ENCODE data around the gene RBBP5. TPM values are rescaled to one million over a fixed set of nuclear protein-coding genes. Genes with fewer than 3 reads are reported as not detected.

Gene RBBP5
- total RNA-seq, 1 donor from 2014 or later, result 11.4 TPM

DNA sequence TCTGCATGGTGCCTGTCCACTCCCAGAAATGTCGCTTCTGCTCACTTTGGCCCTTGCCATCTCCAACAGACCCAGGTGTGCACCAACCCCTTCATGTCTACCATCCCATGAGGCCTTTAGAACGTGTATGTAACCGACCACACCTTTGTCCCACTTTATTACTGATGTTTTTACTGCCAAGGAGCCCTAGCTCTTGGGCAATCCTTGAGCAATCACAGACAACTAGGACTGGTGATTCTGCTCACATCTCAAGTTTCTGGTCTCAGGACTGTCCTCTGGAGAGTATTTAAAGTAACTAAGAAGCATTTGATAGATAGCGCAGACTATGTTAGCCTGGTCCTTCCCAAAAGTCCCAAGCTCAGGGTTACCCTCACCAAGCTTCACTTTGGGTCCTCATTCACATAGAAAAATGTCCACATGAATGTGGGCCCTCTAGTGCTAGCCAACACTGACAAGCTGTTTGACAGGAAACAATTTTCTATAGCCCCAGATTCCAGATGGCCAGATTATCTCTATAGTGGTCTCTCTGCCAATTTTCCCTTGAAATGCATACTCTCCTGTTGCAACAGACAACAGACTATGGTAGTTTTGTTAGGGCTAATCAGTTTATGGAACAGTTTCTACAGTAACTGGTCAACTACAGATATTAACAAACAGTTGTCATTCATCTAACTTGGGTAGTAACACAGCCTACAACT lies 30.6 kb downstream of the RBBP5 start:
- H3K4me3 Mint-ChIP-seq (ENCODE audit: unreplicated experiment), result no peak overlapping the region
- TF ChIP-seq, protein P1, sequence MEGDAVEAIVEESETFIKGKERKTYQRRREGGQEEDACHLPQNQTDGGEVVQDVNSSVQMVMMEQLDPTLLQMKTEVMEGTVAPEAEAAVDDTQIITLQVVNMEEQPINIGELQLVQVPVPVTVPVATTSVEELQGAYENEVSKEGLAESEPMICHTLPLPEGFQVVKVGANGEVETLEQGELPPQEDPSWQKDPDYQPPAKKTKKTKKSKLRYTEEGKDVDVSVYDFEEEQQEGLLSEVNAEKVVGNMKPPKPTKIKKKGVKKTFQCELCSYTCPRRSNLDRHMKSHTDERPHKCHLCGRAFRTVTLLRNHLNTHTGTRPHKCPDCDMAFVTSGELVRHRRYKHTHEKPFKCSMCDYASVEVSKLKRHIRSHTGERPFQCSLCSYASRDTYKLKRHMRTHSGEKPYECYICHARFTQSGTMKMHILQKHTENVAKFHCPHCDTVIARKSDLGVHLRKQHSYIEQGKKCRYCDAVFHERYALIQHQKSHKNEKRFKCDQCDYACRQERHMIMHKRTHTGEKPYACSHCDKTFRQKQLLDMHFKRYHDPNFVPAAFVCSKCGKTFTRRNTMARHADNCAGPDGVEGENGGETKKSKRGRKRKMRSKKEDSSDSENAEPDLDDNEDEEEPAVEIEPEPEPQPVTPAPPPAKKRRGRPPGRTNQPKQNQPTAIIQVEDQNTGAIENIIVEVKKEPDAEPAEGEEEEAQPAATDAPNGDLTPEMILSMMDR (IDR thresholded peaks at IDR 0.05; ENCODE audit: unreplicated experiment), result no peak

DNA sequence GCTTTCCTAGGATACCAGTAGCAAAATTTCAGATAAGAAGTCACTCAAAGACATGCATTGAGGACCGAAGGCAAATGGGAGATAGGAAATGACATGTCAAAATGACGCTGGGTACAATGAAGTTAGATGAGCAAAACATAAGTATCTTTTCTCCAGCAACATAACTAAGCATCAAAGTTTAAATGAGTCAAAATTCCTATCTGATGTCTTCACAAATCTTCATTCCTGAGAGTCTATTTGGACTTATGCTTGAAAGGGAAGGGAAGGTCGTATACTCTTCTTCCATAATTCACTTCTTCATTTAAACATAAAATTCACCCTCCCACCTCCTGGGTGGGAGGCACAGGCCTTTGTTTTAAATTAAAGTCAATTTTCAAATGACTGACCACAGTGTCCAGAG lies 33.4 kb downstream of the RBBP5 start:
- Mint-ChIP-seq H3K27ac (ENCODE audit: unreplicated experiment) (no peak overlapping the region), H3K4me3 (ENCODE audit: unreplicated experiment) (no peak overlapping the region), H3K27me3 (ENCODE audit: unreplicated experiment) (peaks cover 3% of the 10 kb centered on the region), H3K9me3 (ENCODE audit: unreplicated experiment) (no peaks in the 10 kb centered on the region), H3K36me3 (ENCODE audit: low read depth, unreplicated experiment) (peaks cover 8% of the 10 kb centered on the region), H3K4me1 (ENCODE audit: unreplicated experiment) (peaks cover 3% of the 10 kb centered on the region)
- TF ChIP-seq, protein P1 (IDR thresholded peaks at IDR 0.05; ENCODE audit: unreplicated experiment), result no peak
- no peak for DNase-seq (ENCODE audit: low spot score)

More for the DNA sequence above, 30.6 kb downstream of the RBBP5 start:
- Mint-ChIP-seq H3K9me3 (ENCODE audit: unreplicated experiment) (no peaks in the 10 kb centered on the region), H3K27me3 (ENCODE audit: unreplicated experiment) (peaks cover 3% of the 10 kb centered on the region), H3K27ac (ENCODE audit: unreplicated experiment) (no peak overlapping the region), H3K36me3 (ENCODE audit: low read depth, unreplicated experiment) (peaks cover 8% of the 10 kb centered on the region), H3K4me1 (ENCODE audit: unreplicated experiment) (no peaks in the 10 kb centered on the region)
- no peak for DNase-seq (ENCODE audit: low spot score)

DNA sequence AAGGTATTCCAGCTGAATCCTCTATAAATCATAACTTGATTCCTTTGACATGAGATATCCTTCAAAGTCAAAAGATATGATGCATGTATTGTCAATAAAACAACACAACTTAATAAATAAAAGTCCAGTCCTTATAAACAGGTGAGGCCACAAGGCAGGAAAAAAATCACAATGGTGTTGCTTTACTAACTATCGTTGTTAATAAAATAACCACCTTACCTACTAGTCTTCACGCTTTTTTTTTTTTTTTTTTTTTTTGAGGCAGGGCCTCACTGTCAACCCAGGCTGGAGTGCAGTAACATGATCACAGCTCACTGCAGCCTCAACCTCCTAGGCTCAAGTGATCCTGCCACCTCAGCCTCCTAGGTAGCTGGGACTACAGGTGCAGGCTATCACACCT lies 37.4 kb downstream of the RBBP5 start, which contains the start of gene TMEM81:
TMEM81 (minus strand) TSS at position 101 of the 400 bp plus-strand sequence. CDS start 140 bp downstream, outside the sequence.
- TF ChIP-seq, protein P1 (IDR thresholded peaks at IDR 0.05; ENCODE audit: unreplicated experiment), result no peak

DNA sequence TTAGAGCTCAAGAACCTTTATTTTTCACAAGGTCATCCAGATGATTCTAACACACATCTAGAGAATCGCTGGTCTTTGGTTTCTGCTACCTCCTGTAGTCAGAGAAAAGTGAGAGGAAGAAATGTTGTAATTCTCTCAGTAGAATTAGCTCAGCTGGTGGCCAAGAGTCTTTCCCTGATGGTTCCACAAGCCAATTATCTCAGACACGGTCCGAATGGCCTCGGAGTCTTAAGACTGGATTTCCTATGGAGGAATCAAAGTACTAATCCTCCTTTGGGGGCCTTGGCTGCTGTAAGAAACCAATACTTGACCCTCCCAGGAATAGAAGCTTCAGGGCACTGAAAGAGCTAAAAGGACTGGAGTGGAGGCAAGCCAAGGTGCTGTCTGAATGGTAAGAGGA lies 39.3 kb downstream of the RBBP5 start:
- no peak for DNase-seq (ENCODE audit: low spot score)
- Mint-ChIP-seq H3K27ac (ENCODE audit: unreplicated experiment) (no peak overlapping the region), H3K36me3 (ENCODE audit: low read depth, unreplicated experiment) (peaks cover 12% of the 10 kb centered on the region), H3K27me3 (ENCODE audit: unreplicated experiment) (no peaks in the 10 kb centered on the region), H3K4me1 (ENCODE audit: unreplicated experiment) (peaks cover 3% of the 10 kb centered on the region), H3K9me3 (ENCODE audit: unreplicated experiment) (no peaks in the 10 kb centered on the region), H3K4me3 (ENCODE audit: unreplicated experiment) (no peak overlapping the region)
- TF ChIP-seq, protein P1 (IDR thresholded peaks at IDR 0.05; ENCODE audit: unreplicated experiment), result no peak

More for the DNA sequence above, 37.4 kb downstream of the RBBP5 start, which contains the start of gene TMEM81:
- H3K36me3 Mint-ChIP-seq (ENCODE audit: low read depth, unreplicated experiment), result peaks cover 12% of the 10 kb centered on the region
- H3K27me3 Mint-ChIP-seq (ENCODE audit: unreplicated experiment), result no peaks in the 10 kb centered on the region
- no peaks in the 10 kb centered on the region for H3K9me3 Mint-ChIP-seq (ENCODE audit: unreplicated experiment)
- DNase-seq (ENCODE audit: low spot score), result no peak
- H3K4me3 Mint-ChIP-seq (ENCODE audit: unreplicated experiment), result no peak within 1 kb of the TSS
- H3K4me1 Mint-ChIP-seq (ENCODE audit: unreplicated experiment), result peaks cover 3% of the 10 kb centered on the region
- H3K27ac Mint-ChIP-seq (ENCODE audit: unreplicated experiment), result no peak within 1 kb of the TSS

DNA sequence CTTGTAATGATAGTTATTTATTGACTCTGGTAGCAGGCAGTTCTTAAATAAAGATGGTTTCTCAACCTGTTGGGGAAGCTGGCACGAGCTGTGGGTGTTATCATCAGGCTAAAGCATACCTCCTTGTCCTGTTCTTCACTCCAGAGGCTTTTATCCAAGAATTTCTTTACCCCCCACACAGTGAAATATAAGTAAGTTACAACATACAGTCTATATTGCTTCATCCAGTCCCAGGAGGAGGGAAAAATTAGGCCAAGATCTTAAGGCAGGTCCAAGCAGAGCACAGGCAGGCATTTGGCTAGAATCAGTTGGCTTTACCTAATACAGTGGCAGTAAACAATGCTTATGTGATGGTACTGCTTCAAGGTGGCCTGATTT lies 43.9 kb downstream of the RBBP5 start:
- TF ChIP-seq, protein P1 (IDR thresholded peaks at IDR 0.05; ENCODE audit: unreplicated experiment), result no peak
- Mint-ChIP-seq H3K36me3 (ENCODE audit: low read depth, unreplicated experiment) (peaks cover 1% of the 10 kb centered on the region), H3K9me3 (ENCODE audit: unreplicated experiment) (no peaks in the 10 kb centered on the region), H3K27ac (ENCODE audit: unreplicated experiment) (no peak overlapping the region), H3K4me1 (ENCODE audit: unreplicated experiment) (no peaks in the 10 kb centered on the region), H3K4me3 (ENCODE audit: unreplicated experiment) (no peak overlapping the region), H3K27me3 (ENCODE audit: unreplicated experiment) (peaks cover 7% of the 10 kb centered on the region)
- DNase-seq (ENCODE audit: low spot score), result no peak

Measured in endothelial cell (in vitro differentiated cells).